NOMO-1 treated with dmso at 0.1 percent for 144 hours (cell line): ENCODE measurements around the gene PCDHGB7.
"Not testable (repeated sequence)": the region's sequence is repeated elsewhere in the genome, so short reads cannot be mapped to it uniquely, and the experiment has no call there.

ENCODE experiments used
- DNase-seq: peaks from one replicate; lab custom pipeline; 2025; ENCODE audit not compliant: unreplicated experiment; lab: John Stamatoyannopoulos, UW

Gene PCDHGB7

DNA sequence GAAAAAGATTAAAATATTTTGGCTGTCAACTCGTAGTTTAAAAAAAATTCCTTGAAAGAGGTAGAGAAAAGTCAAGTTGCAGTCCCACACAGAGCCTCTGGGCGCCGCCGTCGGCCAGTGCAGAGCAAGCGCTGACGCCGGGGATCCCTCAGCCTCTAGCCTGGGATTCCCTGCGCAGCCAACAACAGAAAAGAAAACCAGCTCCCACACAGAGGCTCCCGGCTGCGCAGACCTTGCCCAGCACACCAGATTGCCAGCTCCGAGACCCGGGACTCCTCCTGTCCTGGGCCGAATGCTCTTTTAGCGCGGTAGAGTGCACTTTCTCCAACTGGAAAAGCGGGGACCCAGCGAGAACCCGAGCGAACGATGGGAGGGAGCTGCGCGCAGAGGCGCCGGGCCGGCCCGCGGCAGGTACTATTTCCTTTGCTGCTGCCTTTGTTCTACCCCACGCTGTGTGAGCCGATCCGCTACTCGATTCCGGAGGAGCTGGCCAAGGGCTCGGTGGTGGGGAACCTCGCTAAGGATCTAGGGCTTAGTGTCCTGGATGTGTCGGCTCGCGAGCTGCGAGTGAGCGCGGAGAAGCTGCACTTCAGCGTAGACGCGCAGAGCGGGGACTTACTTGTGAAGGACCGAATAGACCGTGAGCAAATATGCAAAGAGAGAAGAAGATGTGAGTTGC, at the start of gene PCDHGB7:
PCDHGB7 (plus strand) TSS at position 184 of the 679 bp plus-strand sequence; CDS start at position 367, 183 bp downstream.
- peak; percentile 32 for DNase-seq

DNA sequence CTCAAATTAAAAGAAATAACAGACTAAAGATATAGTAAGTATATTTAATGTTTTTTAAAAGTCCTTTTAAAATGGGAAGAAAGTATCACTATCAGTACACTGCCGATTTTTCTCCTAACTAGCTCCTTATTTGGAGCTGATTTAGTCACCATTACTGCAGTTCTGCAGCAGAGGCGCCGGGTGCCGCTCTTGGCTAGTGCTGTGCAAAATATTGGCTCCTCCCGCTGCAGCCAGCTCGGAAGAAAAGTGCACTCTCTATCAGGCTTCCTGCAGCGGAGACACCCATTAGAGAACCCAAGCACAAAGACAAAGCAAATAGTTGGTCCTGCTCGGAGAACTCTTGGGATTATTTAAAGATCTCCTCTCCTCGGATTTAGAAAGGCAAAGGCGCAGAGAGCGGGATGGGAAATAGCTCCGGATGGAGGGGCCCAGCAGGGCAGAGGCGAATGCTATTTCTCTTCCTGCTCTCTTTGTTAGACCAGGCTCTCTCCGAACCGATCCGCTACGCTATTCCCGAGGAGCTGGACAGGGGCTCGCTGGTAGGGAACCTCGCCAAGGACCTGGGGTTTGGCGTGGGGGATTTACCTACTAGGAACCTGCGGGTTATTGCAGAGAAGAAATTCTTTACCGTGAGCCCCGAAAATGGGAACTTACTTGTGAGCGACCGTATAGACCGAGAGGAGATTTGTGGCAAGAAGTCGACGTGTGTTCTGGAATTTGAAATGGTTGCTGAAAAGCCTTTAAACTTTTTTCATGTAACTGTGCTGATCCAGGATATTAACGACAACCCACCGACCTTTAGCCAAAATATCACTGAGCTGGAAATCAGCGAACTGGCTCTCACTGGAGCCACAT, 47.3 kb upstream of the PCDHGB7 start, which contains the start of gene PCDHGB3:
PCDHGB3 (plus strand) TSS at position 249 of the 855 bp plus-strand sequence; CDS start at position 402, 153 bp downstream.
- DNase-seq, result peak; percentile 15

DNA sequence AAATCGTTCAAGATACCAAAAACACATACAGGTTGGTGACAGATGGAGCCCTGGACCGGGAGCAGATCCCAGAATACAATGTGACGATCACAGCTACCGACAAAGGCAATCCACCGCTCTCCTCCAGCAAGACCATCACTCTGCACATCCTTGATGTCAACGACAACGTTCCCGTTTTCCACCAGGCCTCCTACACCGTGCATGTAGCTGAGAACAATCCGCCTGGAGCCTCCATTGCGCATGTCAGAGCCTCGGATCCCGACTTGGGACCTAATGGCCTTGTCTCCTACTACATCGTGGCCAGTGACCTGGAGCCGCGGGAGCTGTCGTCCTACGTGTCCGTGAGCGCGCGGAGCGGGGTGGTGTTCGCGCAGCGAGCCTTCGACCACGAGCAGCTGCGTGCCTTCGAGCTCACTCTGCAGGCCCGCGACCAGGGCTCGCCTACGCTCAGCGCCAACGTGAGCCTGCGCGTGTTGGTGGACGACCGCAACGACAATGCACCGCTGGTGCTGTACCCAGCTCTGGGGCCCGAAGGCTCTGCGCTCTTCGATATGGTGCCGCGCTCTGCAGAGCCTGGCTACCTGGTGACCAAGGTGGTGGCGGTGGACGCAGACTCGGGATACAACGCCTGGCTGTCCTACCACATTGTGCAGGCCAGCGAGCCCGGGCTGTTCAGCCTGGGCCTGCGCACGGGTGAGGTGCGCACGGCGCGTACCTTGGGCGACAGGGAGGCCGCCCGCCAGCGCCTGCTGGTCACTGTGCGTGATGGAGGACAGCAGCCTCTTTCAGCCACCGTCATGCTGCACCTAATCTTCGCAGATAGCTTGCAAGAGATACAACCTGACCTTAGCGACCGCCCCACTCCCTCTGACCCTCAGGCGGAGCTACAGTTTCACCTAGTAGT, 45.7 kb upstream of the PCDHGB7 start:
- no peak for DNase-seq

GRCh38 chr5:141373673-141374317, 43.7 kb upstream of the PCDHGB7 start, which contains the start of gene PCDHGA6:
Gene PCDHGA6 (plus strand): TSS chr5:141373891. CDS start chr5:141374084, 193 bp downstream.
- DNase-seq, result no peak

DNA sequence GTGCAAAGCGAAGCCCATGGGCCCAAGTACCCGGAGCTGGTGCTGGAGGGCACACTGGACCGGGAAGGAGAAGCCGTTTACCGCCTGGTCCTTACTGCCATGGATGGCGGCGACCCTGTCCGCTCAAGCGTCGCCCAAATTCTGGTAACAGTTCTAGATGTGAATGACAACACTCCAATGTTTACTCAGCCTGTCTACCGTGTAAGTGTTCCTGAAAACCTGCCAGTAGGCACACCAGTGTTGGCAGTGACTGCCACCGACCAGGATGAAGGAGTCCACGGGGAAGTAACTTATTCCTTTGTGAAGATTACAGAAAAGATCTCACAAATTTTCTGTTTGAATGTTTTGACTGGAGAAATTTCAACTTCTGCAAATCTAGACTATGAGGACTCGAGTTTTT, 42.9 kb upstream of the PCDHGB7 start:
- no peak for DNase-seq

DNA sequence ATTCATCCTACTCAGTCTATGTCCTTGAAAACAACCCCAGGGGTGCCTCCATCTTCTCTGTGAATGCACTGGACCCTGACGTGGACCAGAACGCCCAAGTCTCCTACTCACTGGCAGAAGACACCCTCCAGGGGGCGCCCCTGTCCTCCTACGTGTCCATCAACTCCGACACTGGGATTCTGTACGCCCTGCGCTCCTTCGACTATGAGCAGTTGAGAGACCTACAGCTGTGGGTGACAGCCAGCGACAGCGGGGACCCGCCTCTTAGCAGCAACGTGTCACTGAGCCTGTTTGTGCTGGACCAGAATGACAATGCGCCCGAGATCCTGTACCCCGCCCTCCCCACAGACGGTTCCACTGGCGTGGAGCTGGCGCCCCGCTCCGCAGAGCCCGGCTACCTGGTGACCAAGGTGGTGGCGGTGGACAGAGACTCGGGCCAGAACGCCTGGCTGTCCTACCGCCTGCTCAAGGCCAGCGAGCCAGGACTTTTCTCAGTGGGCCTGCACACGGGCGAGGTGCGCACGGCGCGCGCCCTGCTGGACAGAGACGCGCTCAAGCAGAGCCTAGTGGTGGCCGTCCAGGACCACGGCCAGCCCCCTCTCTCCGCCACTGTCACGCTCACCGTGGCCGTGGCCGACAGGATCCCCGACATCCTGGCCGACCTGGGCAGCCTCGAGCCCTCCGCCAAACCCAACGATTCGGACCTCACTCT, 41.9 kb upstream of the PCDHGB7 start:
- DNase-seq, result not testable (repeated sequence)

DNA sequence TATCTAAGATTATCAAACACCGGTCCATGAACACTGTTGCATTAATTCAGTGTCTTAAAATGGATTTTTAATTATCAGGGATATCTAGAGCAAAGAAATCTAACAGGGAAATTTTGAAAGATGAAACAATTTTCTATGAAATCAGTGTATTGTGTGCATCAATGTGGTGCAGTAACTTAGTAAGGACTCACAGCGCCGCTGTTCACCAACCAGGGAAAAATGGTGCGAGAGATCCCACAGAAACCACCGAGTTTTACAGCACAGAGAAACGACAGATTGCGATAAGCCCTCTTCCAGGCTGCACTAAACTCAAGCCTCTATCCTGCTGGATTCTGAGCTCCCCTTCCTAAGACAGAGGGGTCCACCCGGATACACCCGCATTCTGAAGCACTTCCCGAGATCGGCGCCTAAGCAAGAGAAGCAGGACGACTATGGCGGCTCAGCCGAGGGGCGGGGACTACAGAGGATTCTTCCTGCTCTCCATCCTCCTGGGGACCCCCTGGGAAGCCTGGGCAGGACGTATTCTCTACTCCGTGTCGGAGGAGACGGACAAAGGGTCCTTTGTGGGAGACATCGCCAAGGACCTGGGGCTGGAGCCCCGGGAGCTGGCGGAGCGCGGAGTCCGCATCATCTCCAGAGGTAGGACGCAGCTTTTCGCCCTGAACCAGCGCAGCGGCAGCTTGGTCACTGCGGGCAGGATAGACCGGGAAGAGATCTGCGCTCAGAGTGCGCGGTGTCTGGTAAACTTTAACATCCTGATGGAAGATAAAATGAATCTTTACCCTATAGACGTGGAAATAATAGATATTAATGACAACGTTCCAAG, 34.8 kb upstream of the PCDHGB7 start, which contains the start of gene PCDHGA7:
PCDHGA7 (plus strand) TSS at position 274 of the 826 bp plus-strand sequence; CDS start at position 432, 158 bp downstream.
- no peak for DNase-seq

GRCh38 chr5:141383345-141383744, 34.1 kb upstream of the PCDHGB7 start:
- no peak for DNase-seq

GRCh38 chr5:141384471-141385267, 32.8 kb upstream of the PCDHGB7 start:
- DNase-seq, result no peak

- DNase-seq, result not testable (repeated sequence)
These were observed 29.7 kb upstream of the PCDHGB7 start, which contains the start of gene PCDHGB4 for GRCh38 chr5:141387557-141388311. Gene PCDHGB4 (plus strand): TSS chr5:141387698. CDS start chr5:141387885, 187 bp downstream.

DNA sequence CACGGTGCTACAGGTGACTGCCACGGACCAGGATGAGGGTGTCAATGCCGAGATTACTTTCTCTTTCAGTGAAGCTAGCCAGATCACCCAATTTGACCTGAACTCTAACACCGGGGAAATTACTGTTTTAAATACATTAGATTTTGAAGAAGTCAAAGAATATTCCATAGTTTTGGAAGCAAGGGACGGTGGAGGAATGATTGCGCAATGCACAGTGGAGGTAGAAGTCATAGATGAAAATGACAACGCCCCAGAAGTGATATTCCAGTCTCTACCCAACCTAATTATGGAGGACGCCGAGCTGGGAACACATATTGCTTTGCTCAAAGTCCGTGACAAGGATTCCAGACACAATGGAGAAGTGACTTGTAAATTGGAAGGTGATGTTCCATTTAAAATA, 28.8 kb upstream of the PCDHGB7 start:
- no peak for DNase-seq

DNA sequence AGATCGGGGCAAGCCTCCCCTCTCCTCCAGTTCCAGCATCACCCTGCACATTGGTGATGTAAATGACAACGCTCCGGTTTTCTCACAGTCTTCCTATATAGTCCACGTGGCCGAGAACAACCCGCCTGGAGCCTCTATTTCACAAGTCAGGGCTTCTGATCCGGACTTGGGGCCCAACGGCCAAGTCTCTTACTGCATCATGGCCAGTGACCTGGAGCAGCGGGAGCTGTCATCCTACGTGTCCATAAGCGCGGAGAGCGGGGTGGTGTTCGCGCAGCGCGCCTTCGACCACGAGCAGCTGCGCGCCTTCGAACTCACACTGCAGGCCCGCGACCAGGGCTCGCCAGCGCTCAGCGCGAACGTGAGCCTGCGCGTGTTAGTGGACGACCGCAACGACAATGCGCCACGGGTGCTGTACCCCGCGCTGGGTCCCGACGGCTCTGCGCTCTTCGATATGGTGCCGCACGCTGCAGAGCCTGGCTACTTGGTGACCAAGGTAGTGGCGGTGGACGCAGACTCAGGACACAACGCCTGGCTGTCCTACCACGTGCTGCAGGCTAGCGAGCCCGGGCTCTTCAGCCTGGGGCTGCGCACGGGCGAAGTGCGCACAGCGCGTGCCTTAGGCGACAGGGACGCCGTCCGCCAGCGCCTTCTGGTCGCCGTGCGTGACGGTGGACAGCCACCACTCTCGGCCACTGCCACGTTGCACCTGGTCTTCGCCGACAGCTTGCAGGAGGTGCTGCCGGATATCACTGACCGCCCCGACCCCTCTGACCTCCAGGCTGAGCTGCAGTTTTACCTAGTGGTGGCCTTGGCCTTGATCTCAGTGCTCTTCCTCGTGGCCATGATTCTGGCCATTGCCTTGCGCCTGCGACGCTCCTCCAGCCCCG, 28.1 kb upstream of the PCDHGB7 start:
- DNase-seq, result no peak

GRCh38 chr5:141392429-141393198, 24.9 kb upstream of the PCDHGB7 start, which contains the start of gene PCDHGA8:
Gene PCDHGA8 (plus strand): TSS chr5:141392633. CDS start chr5:141392814, 181 bp downstream.
- DNase-seq, result no peak

GRCh38 chr5:141393267-141393666, 24.2 kb upstream of the PCDHGB7 start:
- DNase-seq, result no peak
